HG03469 (cell line): Measurements from ENCODE around the gene HNRNPH2.

Experiments used
- ATAC-seq: cut with Tn5 transposase; IDR thresholded peaks from one replicate; pipeline ENCODE4 v1.9.1; 2021; ENCODE audit warnings: mild to moderate bottlenecking, moderate library complexity, moderate number of reproducible peaks; ENCODE audit not compliant: unreplicated experiment

HNRNPH2 gene

GRCh38 chrX:101407748-101408531, at the start of gene HNRNPH2, which contains the start of gene GLA:
HNRNPH2 (plus strand) TSS chrX:101408222; CDS start chrX:101411989, 3,767 bp downstream.
GLA (minus strand) TSS chrX:101407925; CDS start chrX:101407903, 22 bp downstream.
- ATAC-seq = peak; percentile 95

GRCh38 chrX:101359966-101360365, 48.1 kb upstream of the HNRNPH2 start:
- no peak for ATAC-seq

- ATAC-seq = no peak
These were observed 47.6 kb upstream of the HNRNPH2 start for GRCh38 chrX:101360390-101360789.

GRCh38 chrX:101362116-101362515, 45.9 kb upstream of the HNRNPH2 start:
- no peak for ATAC-seq

GRCh38 chrX:101362757-101363156, 45.3 kb upstream of the HNRNPH2 start:
- ATAC-seq = no peak

- no peak for ATAC-seq
These were observed 42.7 kb upstream of the HNRNPH2 start for GRCh38 chrX:101365301-101365795.

GRCh38 chrX:101368800-101369199, 39.2 kb upstream of the HNRNPH2 start:
- no peak for ATAC-seq

GRCh38 chrX:101369687-101370086, 38.3 kb upstream of the HNRNPH2 start:
- no peak for ATAC-seq

GRCh38 chrX:101370888-101371504, 37.0 kb upstream of the HNRNPH2 start:
- no peak for ATAC-seq

- ATAC-seq = no peak
These were observed 30.5 kb upstream of the HNRNPH2 start for GRCh38 chrX:101377547-101377946.

GRCh38 chrX:101383679-101384205, 24.3 kb upstream of the HNRNPH2 start:
- peak; percentile 81 for ATAC-seq

- no peak for ATAC-seq
These were observed 22.9 kb upstream of the HNRNPH2 start for GRCh38 chrX:101385026-101385684.

GRCh38 chrX:101385795-101386541, 22.1 kb upstream of the HNRNPH2 start, which contains the start of gene BTK:
BTK (minus strand) TSS chrX:101386191; CDS start chrX:101375284, 10,907 bp downstream.
- ATAC-seq = peak; percentile 41

GRCh38 chrX:101386542-101386885, 21.5 kb upstream of the HNRNPH2 start:
- no peak for ATAC-seq

GRCh38 chrX:101388604-101389003, 19.4 kb upstream of the HNRNPH2 start:
- no peak for ATAC-seq

- ATAC-seq = peak; percentile 86
These were observed 17.1 kb upstream of the HNRNPH2 start, which contains the start of gene RPL36A for GRCh38 chrX:101390664-101391525. RPL36A (plus strand) TSS chrX:101391011; CDS start chrX:101391044, 33 bp downstream.

GRCh38 chrX:101391831-101392230, 16.2 kb upstream of the HNRNPH2 start:
- ATAC-seq = no peak

- ATAC-seq = no peak
These were observed 14.3 kb upstream of the HNRNPH2 start for GRCh38 chrX:101393530-101394305.

- ATAC-seq = no peak
These were observed 13.7 kb upstream of the HNRNPH2 start for GRCh38 chrX:101394372-101394771.
